BE2C (cell line): ENCODE measurements around the gene NAP1L4. TPM values are rescaled to one million over a fixed set of nuclear protein-coding genes. Genes with fewer than 3 reads are reported as not detected.

ENCODE experiments used
- DNase-seq: peaks from one replicate; pipeline ENCODE4 v3.0.0-alpha.2; 2020
- H3K27me3 ChIP-seq: fragments of 250-450 bp; sonication (Bioruptor Pico); 2 replicates; pipeline ENCODE4 v1.5.1; 2020; ENCODE audit warnings: mild to moderate bottlenecking
- H3K36me3 ChIP-seq: fragments of 250-450 bp; sonication (Bioruptor Pico); 2 replicates; pipeline ENCODE4 v1.5.1; 2020; ENCODE audit warnings: mild to moderate bottlenecking
- H3K4me1 ChIP-seq: fragments of 250-450 bp; sonication (Bioruptor Pico); 2 replicates; pipeline ENCODE4 v1.5.1; 2020
- H3K4me3 ChIP-seq: 2 replicates; pipeline ENCODE4 v1.5.1; 2011; ENCODE audit warnings: low read depth, low read length
- H3K9me3 ChIP-seq: fragments of 250-450 bp; sonication (Bioruptor Pico); 2 replicates; pipeline ENCODE4 v1.5.1; 2020
- polyA plus RNA-seq: library from polyadenylated mRNA; unstranded; fragments of >200 nt; gene quantifications from one replicate; pipeline ENCODE4 v1.2.1, GENCODE V29; 2012; ENCODE audit warnings: low read depth, missing spikeins; ENCODE audit not compliant: insufficient read length, insufficient read depth
- TF ChIP-seq, protein P1 (sequence below): IDR thresholded peaks from 2 replicates; pipeline ENCODE4 v1.5.1; 2012; ENCODE audit warnings: mild to moderate bottlenecking, low read depth, low read length

NAP1L4 gene, protein sequence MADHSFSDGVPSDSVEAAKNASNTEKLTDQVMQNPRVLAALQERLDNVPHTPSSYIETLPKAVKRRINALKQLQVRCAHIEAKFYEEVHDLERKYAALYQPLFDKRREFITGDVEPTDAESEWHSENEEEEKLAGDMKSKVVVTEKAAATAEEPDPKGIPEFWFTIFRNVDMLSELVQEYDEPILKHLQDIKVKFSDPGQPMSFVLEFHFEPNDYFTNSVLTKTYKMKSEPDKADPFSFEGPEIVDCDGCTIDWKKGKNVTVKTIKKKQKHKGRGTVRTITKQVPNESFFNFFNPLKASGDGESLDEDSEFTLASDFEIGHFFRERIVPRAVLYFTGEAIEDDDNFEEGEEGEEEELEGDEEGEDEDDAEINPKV
- polyA plus RNA-seq, result 54.2 TPM

DNA sequence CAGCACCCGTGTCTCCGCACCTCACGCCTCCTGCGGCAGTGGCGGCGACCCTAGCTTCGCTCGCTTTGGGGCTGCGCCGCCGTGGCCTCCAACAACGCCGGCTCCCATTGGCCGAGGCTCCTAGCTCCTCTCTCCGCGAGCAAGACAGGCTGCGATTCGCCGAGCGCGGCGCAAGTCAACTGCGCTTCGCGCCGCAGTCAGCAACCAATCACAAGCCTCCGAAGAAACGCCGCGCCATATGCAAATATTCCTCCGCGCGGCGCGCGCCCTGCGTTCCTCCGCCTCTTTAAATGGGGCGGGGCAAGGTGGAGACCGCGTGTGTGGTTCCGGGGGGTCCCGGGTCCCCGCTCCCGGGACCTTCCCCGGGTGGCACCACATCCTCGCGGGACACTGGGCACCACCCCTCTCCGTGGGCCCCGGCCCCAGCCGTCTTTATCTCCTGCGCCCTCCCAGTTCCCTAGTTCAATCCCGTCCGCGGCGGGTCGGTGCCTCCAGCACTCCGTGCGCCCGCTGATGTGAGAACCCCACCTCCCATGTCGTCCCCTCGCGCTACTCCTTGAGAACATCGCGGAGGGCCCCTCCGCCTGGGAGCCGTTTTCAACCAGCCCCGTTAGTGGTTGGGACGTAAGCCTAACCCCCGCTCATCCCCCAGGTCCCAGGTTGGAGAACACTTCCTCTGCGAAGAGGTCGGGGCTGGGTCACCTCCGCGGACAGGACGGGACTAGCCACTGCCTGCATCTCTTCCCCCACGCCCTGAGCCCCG lies at the start of gene NAP1L4:
TSS of gene NAP1L4 (minus strand) at position 96 of the 763 bp plus-strand sequence. CDS start 13,109 bp downstream, outside the sequence.
- TF ChIP-seq, protein P1, sequence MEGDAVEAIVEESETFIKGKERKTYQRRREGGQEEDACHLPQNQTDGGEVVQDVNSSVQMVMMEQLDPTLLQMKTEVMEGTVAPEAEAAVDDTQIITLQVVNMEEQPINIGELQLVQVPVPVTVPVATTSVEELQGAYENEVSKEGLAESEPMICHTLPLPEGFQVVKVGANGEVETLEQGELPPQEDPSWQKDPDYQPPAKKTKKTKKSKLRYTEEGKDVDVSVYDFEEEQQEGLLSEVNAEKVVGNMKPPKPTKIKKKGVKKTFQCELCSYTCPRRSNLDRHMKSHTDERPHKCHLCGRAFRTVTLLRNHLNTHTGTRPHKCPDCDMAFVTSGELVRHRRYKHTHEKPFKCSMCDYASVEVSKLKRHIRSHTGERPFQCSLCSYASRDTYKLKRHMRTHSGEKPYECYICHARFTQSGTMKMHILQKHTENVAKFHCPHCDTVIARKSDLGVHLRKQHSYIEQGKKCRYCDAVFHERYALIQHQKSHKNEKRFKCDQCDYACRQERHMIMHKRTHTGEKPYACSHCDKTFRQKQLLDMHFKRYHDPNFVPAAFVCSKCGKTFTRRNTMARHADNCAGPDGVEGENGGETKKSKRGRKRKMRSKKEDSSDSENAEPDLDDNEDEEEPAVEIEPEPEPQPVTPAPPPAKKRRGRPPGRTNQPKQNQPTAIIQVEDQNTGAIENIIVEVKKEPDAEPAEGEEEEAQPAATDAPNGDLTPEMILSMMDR, result no peak
- no peaks in the 10 kb centered on the region for H3K9me3 ChIP-seq
- H3K4me1 ChIP-seq, result no peaks in the 10 kb centered on the region

DNA sequence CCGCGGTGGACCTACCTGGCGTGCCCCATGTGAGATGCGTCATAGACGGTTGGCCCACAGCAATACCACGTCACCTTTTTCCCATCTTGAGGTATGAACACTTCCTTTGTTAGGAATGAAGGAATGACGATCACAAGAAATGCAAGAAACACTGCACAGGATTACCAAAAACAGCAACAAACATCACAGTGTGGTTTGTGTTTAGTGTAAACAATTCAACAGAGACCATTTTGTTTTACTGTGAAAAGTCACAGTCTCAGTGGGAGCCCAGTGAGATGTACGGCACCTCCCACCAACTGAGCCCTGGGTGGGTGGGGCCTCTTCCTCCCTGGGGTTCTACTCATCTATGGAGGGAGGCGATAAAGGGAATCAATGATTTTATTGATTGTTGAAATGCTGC lies 48.8 kb upstream of the NAP1L4 start:
- Histone ChIP-seq H3K4me1 (no peaks in the 10 kb centered on the region), H3K4me3 (no peak overlapping the region), H3K9me3 (no peaks in the 10 kb centered on the region), H3K36me3 (peaks cover 20% of the 10 kb centered on the region), H3K27me3 (no peaks in the 10 kb centered on the region)
- TF ChIP-seq, protein P1, result no peak
- DNase-seq, result no peak

More for the DNA sequence above, at the start of gene NAP1L4:
- Histone ChIP-seq H3K4me3 (peak within 1 kb of the TSS; percentile 73), H3K36me3 (no peaks in the 10 kb centered on the region), H3K27me3 (no peaks in the 10 kb centered on the region)
- DNase-seq, result peak; percentile 93

DNA sequence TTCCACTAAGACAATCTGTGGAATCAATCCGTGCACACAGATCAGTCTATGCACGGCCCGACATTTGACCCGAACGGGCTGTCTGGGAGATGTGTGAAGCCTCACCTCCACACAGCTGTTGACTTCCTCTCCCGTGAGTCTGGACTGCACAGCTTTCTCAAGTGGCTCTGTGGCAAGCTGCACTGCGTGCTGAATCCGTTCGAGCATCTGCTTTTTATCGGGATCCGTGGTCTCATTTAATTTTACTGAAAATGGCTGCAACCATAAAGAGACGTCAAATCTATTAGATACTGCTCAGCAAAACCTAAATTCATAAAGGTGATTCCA lies 45.8 kb upstream of the NAP1L4 start:
- DNase-seq, result no peak
- TF ChIP-seq, protein P1, result no peak
- Histone ChIP-seq H3K4me1 (no peaks in the 10 kb centered on the region), H3K9me3 (no peaks in the 10 kb centered on the region), H3K36me3 (peaks cover 22% of the 10 kb centered on the region), H3K27me3 (no peaks in the 10 kb centered on the region), H3K4me3 (no peak overlapping the region)

DNA sequence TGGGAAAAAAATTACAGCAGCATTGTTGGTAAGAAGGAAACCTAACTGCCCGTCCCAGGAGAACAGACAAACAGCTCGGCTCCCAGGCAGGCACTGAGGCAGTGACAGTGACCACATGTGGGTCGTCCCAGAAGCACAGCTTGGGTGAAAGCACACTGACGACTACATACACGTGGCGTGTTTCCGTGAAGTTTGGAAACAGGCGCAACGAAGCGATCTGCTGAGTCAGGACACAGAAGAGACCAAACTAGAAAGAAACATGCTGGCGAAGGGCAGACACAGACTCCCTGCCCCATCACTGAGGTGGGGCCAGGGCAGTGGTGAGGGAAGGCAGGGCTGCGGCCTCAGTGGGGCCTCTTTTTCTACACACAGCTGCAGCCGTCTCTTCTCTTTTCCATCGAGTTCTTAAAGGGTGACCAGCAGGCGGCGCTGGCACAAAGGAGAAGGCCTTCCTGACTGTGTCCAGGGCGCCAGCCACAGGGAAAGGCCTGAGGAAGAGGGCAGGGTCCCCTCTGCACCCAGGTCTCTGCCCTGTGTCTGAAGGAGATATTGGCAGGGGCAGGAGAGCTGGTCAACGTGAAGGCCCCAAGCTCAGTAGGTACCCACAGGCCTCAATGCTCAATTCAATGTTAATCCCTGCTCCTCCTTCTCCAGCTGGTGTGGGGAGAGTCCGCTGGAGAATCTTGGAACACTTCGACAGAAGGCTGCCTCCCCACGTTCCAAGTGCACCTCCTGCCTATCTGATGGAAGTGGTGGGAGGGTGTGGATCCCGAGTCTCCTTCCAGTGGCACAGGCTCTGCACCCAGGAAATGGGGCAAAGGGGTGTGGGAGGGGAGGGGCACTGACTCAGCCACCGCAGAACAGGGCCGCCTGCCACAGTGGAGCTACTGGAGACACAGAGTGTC lies 45.2 kb upstream of the NAP1L4 start:
- H3K27me3 ChIP-seq, result no peaks in the 10 kb centered on the region
- peak; percentile 73 for DNase-seq
- H3K36me3 ChIP-seq, result peaks cover 22% of the 10 kb centered on the region
- TF ChIP-seq, protein P1, result peak; percentile 69
- H3K9me3 ChIP-seq, result no peaks in the 10 kb centered on the region
- no peaks in the 10 kb centered on the region for H3K4me1 ChIP-seq
- H3K4me3 ChIP-seq, result no peak overlapping the region

DNA sequence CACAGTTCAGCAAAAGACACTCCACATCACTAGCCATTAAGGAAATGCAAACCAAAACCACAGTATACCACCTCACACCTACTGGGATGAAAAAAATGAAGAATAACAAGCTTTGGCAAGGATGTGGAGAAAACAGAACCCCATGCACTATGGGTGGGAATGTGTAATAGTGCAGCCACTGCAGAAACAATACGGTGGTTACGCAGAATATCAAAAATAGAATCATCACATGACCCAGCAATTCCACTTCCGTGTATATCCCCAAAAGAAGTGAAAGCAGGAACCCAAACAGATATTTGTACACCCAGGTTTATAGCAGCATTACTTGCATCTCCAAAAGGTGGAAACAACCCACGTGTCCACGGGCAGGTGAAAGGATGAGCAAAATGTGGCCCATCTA lies 44.3 kb upstream of the NAP1L4 start:
- Histone ChIP-seq H3K4me3 (no peak overlapping the region), H3K36me3 (peaks cover 22% of the 10 kb centered on the region), H3K9me3 (no peaks in the 10 kb centered on the region), H3K27me3 (no peaks in the 10 kb centered on the region), H3K4me1 (no peaks in the 10 kb centered on the region)
- no peak for DNase-seq
- TF ChIP-seq, protein P1, result no peak
